ENCODE data around the gene EVPLL.
A peak's percentile ranks its signal among the peaks of the same experiment; 100 is the strongest.
"Not testable (repeated sequence)": the region's sequence is repeated elsewhere in the genome, so short reads cannot be mapped to it uniquely, and the experiment has no call there.

EVPLL gene

GRCh38 chr17:18377437-18378204 is at the start of gene EVPLL:
Gene EVPLL (plus strand): TSS chr17:18377778. CDS start chr17:18380938, 3,160 bp downstream.
- DNase-seq = no peak

GRCh38 chr17:18328643-18329204 is 48.9 kb upstream of the EVPLL start:
- no peak for DNase-seq

GRCh38 chr17:18331879-18332278 is 45.7 kb upstream of the EVPLL start:
- DNase-seq = no peak

GRCh38 chr17:18332909-18333489 is 44.6 kb upstream of the EVPLL start:
- no peak for DNase-seq

GRCh38 chr17:18338158-18338557 is 39.4 kb upstream of the EVPLL start:
- not testable (repeated sequence) for DNase-seq

- DNase-seq = no peak
Measured at GRCh38 chr17:18339933-18340332, 37.6 kb upstream of the EVPLL start.

- DNase-seq = no peak
Measured at GRCh38 chr17:18344021-18344420, 33.6 kb upstream of the EVPLL start.

GRCh38 chr17:18353541-18353940 is 24.0 kb upstream of the EVPLL start:
- DNase-seq = no peak

- DNase-seq = no peak
Measured at GRCh38 chr17:18356624-18357023, 21.0 kb upstream of the EVPLL start.

- no peak for DNase-seq
Measured at GRCh38 chr17:18360518-18360917, 17.1 kb upstream of the EVPLL start.

- DNase-seq = no peak
Measured at GRCh38 chr17:18361837-18362697, 15.5 kb upstream of the EVPLL start.

GRCh38 chr17:18362698-18363100 is 14.9 kb upstream of the EVPLL start:
- DNase-seq = no peak

GRCh38 chr17:18363101-18364049 is 14.2 kb upstream of the EVPLL start, which contains the start of gene SHMT1:
Gene SHMT1 (minus strand): TSS chr17:18363550. CDS start chr17:18355981, 7,569 bp downstream.
- DNase-seq = peak; percentile 83

GRCh38 chr17:18364166-18364565 is 13.4 kb upstream of the EVPLL start:
- no peak for DNase-seq

- DNase-seq = no peak
Measured at GRCh38 chr17:18368946-18369345, 8.6 kb upstream of the EVPLL start.

- no peak for DNase-seq
Measured at GRCh38 chr17:18370761-18371160, 6.8 kb upstream of the EVPLL start.

GRCh38 chr17:18371455-18371854 is 6.1 kb upstream of the EVPLL start:
- no peak for DNase-seq

- not testable (repeated sequence) for DNase-seq
Measured at GRCh38 chr17:18373181-18373580, 4.4 kb upstream of the EVPLL start.

- DNase-seq = no peak
Measured at GRCh38 chr17:18374216-18374615, 3.4 kb upstream of the EVPLL start.

GRCh38 chr17:18378205-18378505 is 577 bp downstream of the EVPLL start:
- DNase-seq = no peak

- not testable (repeated sequence) for DNase-seq
Measured at GRCh38 chr17:18378614-18379013, 1.0 kb downstream of the EVPLL start.
